GM23338 (cell line): ENCODE measurements around the gene RCBTB2. TPM values are rescaled to one million over a fixed set of nuclear protein-coding genes. Genes with fewer than 3 reads are reported as not detected.

Source experiments
- ATAC-seq: fragments of 200-7000 bp; cut with Tn5 transposase; 3 replicates; pipeline ENCODE4 v1.9.1; 2020
- DNase-seq: peaks from one replicate; pipeline ENCODE4 v3.0.0-alpha.2; 2015; ENCODE audit warnings: low spot score
- H2AFZ ChIP-seq: fragments of 200-600 bp; sonication (generic); 2 replicates; pipeline ENCODE4 v1.8.0; 2016; ENCODE audit warnings: antibody characterized with exemption, mild to moderate bottlenecking, moderate library complexity
- H3F3A ChIP-seq: fragments of 200-600 bp; sonication (generic); replicated peaks from 2 replicates; pipeline ENCODE4 v1.8.0; 2017; ENCODE audit warnings: antibody characterized with exemption, mixed run types, low read depth
- H3K27ac ChIP-seq: fragments of 200-600 bp; sonication (generic); 2 replicates; pipeline ENCODE4 v1.6.1; 2016; ENCODE audit warnings: low read depth
- H3K27me3 ChIP-seq: fragments of 200-600 bp; sonication (generic); 2 replicates; pipeline ENCODE4 v1.8.0; 2016; ENCODE audit warnings: mild to moderate bottlenecking, mixed run types, moderate library complexity; ENCODE audit not compliant: insufficient read depth
- H3K36me3 ChIP-seq: fragments of 200-600 bp; sonication (generic); 2 replicates; pipeline ENCODE4 v1.8.0; 2016; ENCODE audit warnings: mild to moderate bottlenecking; ENCODE audit not compliant: insufficient read depth
- H3K4me1 ChIP-seq: fragments of 200-600 bp; sonication (generic); 2 replicates; pipeline ENCODE4 v1.8.0; 2016; ENCODE audit warnings: mild to moderate bottlenecking, moderate library complexity; ENCODE audit not compliant: insufficient read depth
- H3K4me2 ChIP-seq: fragments of 200-600 bp; sonication (generic); 2 replicates; pipeline ENCODE4 v1.7.1; 2017; ENCODE audit warnings: mixed run types
- H3K4me3 ChIP-seq: fragments of 200-600 bp; sonication (generic); 2 replicates; pipeline ENCODE4 v1.6.1; 2016; ENCODE audit warnings: mixed run types
- H3K79me2 ChIP-seq: fragments of 200-600 bp; sonication (generic); replicated peaks from 2 replicates; pipeline ENCODE4 v1.8.0; 2017; ENCODE audit warnings: mild to moderate bottlenecking; ENCODE audit not compliant: insufficient read depth
- H3K9me2 ChIP-seq: fragments of 200-600 bp; sonication (generic); 2 replicates; pipeline ENCODE4 v1.8.0; 2017; ENCODE audit not compliant: insufficient read depth
- H4K20me1 ChIP-seq: fragments of 200-600 bp; sonication (generic); replicated peaks from 2 replicates; pipeline ENCODE4 v1.8.0; 2017; ENCODE audit warnings: mild to moderate bottlenecking; ENCODE audit not compliant: insufficient read depth
- H3K27ac Mint-ChIP-seq: 2 replicates; pipeline ENCODE4 v1.8.0; 2020; ENCODE audit warnings: inconsistent platforms, mild to moderate bottlenecking, moderate library complexity, mixed read lengths
- H3K27me3 Mint-ChIP-seq: 3 replicates; pipeline ENCODE4 v1.8.0; 2022; ENCODE audit warnings: low read depth, mild to moderate bottlenecking, moderate library complexity, mixed read lengths, inconsistent platforms; ENCODE audit not compliant: insufficient read depth, poor library complexity
- H3K36me3 Mint-ChIP-seq: 3 replicates; pipeline ENCODE4 v1.8.0; 2021; ENCODE audit warnings: low read depth, mild to moderate bottlenecking, inconsistent platforms, moderate library complexity, mixed read lengths
- H3K4me1 Mint-ChIP-seq: 3 replicates; pipeline ENCODE4 v1.8.0; 2020; ENCODE audit warnings: mild to moderate bottlenecking, inconsistent platforms, mixed read lengths
- H3K4me3 Mint-ChIP-seq: 3 replicates; pipeline ENCODE4 v1.8.0; 2021; ENCODE audit warnings: moderate library complexity, mild to moderate bottlenecking, inconsistent platforms, mixed read lengths
- H3K9me3 Mint-ChIP-seq: 3 replicates; pipeline ENCODE4 v1.8.0; 2020; ENCODE audit warnings: moderate library complexity, mild to moderate bottlenecking, inconsistent platforms, mixed read lengths
- CREB1 ChIP-seq: fragments of 250-450 bp; sonication (Bioruptor Pico); IDR thresholded peaks from 2 replicates; pipeline ENCODE4 v1.5.0; 2020; ENCODE audit warnings: low read depth, mild to moderate bottlenecking, moderate library complexity
- CTCF ChIP-seq, 2 experiments: fragments of 200-600 bp in 1 of 2; sonication (generic) in 1 of 2; conservative IDR thresholded peaks; 2 replicates each; pipeline versions ENCODE4 v1.5.1 to v1.6.1; 2016 to 2017; ENCODE audit warnings: antibody characterized with exemption in 2 of 2, low read depth in 2 of 2, mild to moderate bottlenecking in 2 of 2, moderate library complexity in 1 of 2
- ETS1 ChIP-seq: IDR thresholded peaks from 2 replicates; pipeline ENCODE4 v1.6.1; 2016; ENCODE audit warnings: antibody characterized with exemption
- JUNB ChIP-seq: IDR thresholded peaks from one replicate; pipeline ENCODE4 v1.6.1; 2016; ENCODE audit warnings: antibody characterized with exemption; ENCODE audit not compliant: unreplicated experiment
- REST ChIP-seq: IDR thresholded peaks from one replicate; pipeline ENCODE4 v1.6.1; 2018; ENCODE audit warnings: antibody characterized with exemption; ENCODE audit not compliant: unreplicated experiment
- STAT1 ChIP-seq: IDR thresholded peaks from one replicate; pipeline ENCODE4 v1.6.1; 2016; ENCODE audit warnings: antibody characterized with exemption; ENCODE audit not compliant: unreplicated experiment
- ZNF114 ChIP-seq: fragments of 250-450 bp; sonication (Bioruptor Pico); IDR thresholded peaks from 2 replicates; pipeline ENCODE4 v1.5.0; 2020; ENCODE audit warnings: mild to moderate bottlenecking, moderate library complexity
- ZNF331 ChIP-seq: fragments of 250-450 bp; sonication (Bioruptor Pico); IDR thresholded peaks from 2 replicates; pipeline ENCODE4 v1.5.0; 2020; ENCODE audit warnings: low read depth, mild to moderate bottlenecking, moderate library complexity
- ZNF462 ChIP-seq: fragments of 250-450 bp; sonication (Bioruptor Pico); IDR thresholded peaks from 2 replicates; pipeline ENCODE4 v1.5.0; 2020; ENCODE audit warnings: mild to moderate bottlenecking, moderate library complexity
- polyA plus RNA-seq: library from polyadenylated mRNA; unstranded; fragments of >200 nt; fragmentation: Nextera tagmentation; extraction: Ambion mirVana; gene quantifications from 2 replicates; pipeline ENCODE4 v1.2.1, GENCODE V29; 2016
- total RNA-seq: library from RNA; depleted of rRNA; stranded (reverse); fragments of >200 nt; shearing (Covaris generic); gene quantifications from 2 replicates; pipeline ENCODE4 v1.2.3, GENCODE V29; 2014

RCBTB2 gene
- total and polyA plus RNA-seq, 2 experiments from 2014 or later = 8.1 to 20.8 TPM

GRCh38 chr13:48476686-48477085 is 56.2 kb downstream of the RCBTB2 start:
- no peaks in the 10 kb centered on the region for H3K4me1 Mint-ChIP-seq

More at GRCh38 chr13:48476686-48477085, 56.2 kb downstream of the RCBTB2 start:
- peaks cover 1% of the 10 kb centered on the region; the same call in 1 of the 3 replicates for H3K36me3 Mint-ChIP-seq
- Histone ChIP-seq H3K9me2 (peaks cover 7% of the 10 kb centered on the region; the same call in 1 of the 2 replicates), H4K20me1 (0 out of 2 replicates have a peak, but pooled peaks cover 6% of the 10 kb centered on the region), H3K27me3 (no peaks in the 10 kb centered on the region), H3K4me2 (no peak overlapping the region), H3F3A (no peaks in the 10 kb centered on the region), H3K36me3 (no peaks in the 10 kb centered on the region), H3K27ac (no peak overlapping the region), H3K4me1 (no peaks in the 10 kb centered on the region), H3K79me2 (no peaks in the 10 kb centered on the region), H2AFZ (no peak overlapping the region), H3K4me3 (no peak overlapping the region)
- ATAC-seq (no peak), DNase-seq (no peak)
- H3K4me3 Mint-ChIP-seq = no peak overlapping the region
- TF ChIP-seq ETS1 (no peak), CREB1 (CRISPR knock-in tag) (no peak), ZNF462 (CRISPR knock-in tag) (no peak), JUNB (no peak), ZNF331 (no peak), STAT1 (no peak), REST (no peak), CTCF (conservative IDR thresholded peaks at IDR 0.05; ENCODE audit: low read depth in 2 of 2) (no peak), ZNF114 (no peak)
- H3K9me3 Mint-ChIP-seq = no peaks in the 10 kb centered on the region
- no peaks in the 10 kb centered on the region for H3K27me3 Mint-ChIP-seq
- H3K27ac Mint-ChIP-seq = no peak overlapping the region
